ENCODE measurements around the gene FBN2. TPM values are rescaled to one million over a fixed set of nuclear protein-coding genes. Genes with fewer than 3 reads are reported as not detected.

Gene FBN2
- total RNA-seq: 27.3 and 95.8 TPM in 2 replicates

DNA sequence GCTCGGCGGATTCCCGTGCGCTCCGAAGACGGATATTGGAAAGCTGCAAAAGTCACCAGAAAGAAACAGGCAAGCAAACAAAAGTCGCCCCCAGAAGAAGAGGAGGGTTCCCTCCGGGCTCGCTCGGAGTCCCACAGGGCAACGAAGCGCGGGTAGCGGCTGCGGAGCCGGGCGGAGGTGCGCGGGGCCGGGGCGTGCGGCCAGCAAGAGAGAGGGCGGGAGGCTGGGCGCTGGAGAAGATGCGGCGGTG lies at the start of gene FBN2:
TSS of gene FBN2 (minus strand) at position 246 of the 250 bp plus-strand sequence. CDS start 642 bp downstream, outside the sequence.

